ENCODE results near the gene INSC.

Gene INSC

DNA sequence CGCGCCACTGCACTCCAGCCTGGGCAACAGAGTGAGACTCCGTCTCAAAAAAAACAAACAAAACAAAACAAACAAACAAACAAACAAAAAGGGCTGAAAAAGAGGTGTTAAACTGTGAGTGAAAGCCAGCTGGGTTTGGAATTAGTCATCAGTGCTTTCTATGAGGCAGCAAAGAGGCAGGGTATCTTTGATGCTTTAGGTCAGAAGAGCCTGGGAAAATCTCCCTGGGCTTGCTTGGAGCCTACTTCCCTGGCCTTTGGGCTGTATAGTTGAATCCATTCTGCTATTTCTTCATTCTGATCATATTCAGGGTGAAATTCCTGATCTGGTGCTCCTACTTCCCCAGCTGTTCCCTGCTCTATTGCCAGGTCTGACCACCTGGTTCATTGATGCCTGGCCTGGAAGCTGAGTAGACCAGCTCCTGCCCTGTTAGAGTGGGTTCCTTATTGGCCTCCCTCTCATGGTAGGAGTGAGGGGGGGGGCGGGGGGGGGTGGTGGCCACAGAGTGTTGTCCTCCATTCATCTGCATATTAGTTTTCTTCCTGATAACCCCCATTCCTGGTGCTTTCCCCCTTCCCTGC, 65.6 kb downstream of the INSC start:
- in situ Hi-C loops (cut with MboI; ENCODE audit: low sequenced_read_pairs): no loop called here

DNA sequence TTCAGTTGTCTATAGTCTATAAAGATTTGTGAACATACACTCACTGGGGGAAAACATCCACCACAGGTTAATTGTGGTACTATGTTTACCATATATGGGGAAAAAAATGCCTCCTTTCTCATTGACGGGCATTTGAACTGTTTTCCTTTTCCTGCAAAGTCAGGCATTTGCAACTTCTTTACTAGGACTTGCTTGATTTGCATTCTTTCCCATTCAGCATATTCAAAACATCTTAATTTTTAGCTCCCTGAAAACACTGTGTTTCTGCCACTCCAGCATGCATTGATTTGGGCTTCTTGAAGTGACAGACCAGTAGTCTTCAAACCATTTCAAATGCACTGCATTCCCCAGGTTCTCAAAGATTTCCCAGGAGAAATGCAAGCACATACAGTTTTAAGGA, 67.6 kb downstream of the INSC start:
- in situ Hi-C loops (cut with MboI; ENCODE audit: low sequenced_read_pairs): no loop called here

DNA sequence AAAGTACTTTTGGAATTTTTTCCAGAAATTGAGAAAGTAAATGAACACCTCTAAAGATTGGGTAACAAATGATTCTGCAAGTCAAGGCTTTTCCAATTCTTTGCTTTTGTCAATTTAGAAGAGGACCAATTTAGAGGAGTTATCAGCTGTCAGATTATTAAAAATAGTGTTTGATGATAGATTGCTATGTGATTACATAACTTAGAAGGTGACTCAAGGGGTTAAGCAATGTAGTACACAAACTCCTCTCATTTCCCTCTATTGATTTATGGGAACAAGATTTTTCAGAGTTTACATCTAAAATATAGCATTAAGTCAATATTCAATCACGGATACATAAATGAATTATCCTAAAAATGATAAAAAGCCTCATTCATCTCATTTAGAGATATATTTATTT, 70.3 kb downstream of the INSC start:
- in situ Hi-C loops (cut with MboI; ENCODE audit: low sequenced_read_pairs): no loop called here

DNA sequence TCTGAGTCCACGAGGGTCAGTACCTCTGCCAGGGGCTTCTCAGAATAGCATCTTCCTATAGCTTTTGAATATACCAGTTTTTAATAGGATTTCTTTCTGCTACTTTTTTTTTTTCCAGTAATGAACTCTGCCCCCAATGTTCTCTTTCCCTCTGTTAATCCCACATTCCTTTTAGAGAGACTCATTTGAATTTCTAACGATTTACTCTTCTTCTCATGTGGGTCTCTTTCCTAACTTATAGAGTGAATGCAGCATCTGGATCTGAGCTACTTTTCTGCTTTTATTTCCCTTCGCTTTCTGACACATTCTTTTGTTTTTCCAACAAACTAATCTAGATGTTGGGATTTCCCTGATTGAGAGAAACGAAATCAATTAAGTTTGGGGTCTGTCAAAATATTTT, 71.4 kb downstream of the INSC start:
- in situ Hi-C loops (cut with MboI; ENCODE audit: low sequenced_read_pairs): no loop called here

DNA sequence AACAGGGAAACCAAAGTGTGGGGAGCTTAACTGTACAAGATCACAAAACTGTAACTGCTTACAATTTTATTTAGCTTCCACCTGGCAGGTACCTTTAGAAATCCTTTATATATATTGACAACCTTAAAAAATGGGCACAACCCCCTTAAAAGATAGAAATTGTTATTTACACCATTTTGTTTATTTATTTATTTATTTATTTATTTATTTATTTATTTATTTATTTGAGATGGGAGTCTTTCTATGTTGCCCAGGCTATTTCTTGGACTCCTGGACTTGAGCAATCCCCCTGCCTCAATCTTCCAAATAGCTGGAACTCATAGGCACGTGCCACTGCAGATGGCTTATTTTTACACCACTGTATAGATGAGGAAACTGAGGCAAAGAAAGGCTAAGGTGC, 74.5 kb downstream of the INSC start:
- in situ Hi-C loops (cut with MboI; ENCODE audit: low sequenced_read_pairs): no loop called here

DNA sequence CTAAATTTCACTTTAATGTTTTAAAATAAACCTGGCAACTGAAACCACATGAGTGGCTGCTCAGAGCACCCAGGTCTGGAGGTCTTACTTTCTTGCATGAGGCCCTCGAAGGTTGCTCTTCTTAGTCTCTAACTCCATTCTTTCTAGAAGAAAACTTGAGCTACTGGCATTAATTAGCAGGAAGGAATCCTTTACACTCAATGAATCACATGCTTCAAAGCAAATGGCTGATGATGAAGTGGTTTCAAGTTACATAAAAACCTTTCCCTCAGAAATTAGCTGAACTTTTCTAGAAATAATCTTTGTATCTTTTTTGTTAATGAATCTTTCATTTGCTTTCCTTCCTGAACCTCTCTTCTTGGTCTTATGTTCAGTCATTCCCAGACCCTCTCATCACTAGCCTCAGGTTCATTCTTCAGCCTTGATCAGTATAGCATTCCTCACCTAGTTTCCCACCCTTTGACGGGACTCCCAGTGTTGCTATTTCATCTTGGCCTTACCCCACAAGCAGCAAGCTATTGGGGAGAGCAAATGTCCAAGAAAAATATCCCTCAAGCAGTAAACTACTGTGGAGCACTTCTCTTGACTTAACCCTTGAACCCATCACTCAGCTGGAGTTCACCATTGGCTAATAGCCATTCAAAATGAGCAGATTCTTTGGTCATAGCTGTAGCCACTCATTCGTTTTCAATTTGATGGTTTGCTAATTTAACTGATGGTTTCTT, 75.1 kb downstream of the INSC start:
- in situ Hi-C loops (cut with MboI; ENCODE audit: low sequenced_read_pairs): no loop called here

DNA sequence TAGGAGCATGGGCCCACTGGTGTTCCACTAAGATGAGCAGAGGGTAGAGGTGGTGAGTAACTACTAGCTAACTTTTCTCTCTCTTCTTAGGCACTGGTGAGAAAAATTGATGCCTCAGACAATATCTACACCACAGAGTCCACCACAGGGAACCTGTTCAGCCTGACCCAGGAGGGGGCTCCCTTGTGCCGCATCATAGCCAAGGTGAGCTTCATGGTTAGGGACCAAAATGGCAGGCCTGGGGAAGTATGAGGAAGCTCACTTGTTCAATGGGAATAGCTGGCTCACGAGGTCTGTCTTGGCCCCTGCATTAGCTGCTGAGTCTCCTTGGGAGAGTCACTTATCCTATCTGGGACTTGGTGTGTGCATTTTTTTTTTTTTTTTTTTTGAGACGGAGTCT, 75.9 kb downstream of the INSC start:
- in situ Hi-C loops (cut with MboI; ENCODE audit: low sequenced_read_pairs): no loop called here

DNA sequence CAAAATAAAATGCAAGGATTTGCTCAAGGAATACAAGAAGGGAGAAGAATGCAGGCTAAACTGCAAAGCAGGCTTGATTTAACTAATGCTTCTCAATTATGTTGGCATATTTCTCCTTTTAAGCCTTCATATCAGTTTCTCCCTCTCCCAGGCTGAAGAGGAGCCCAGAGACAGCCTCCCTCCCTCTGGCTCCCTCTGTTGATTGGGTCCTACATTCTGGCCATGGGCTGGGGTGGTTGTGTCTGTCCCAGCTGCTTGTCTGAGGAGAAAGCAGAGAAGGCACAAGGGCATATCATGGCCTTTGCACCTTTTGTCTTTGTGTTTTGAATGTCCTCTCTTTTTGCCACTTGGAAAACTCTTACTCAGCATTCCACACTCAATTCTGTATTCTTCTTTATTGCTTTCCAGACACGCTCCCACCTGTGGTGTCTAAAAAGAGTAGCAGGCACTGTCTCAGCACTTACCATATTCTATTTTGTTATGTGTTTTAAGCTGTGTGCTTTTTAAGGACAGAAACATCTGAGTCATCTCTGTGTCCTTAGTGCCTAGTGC, 77.4 kb downstream of the INSC start:
- in situ Hi-C loops (cut with MboI; ENCODE audit: low sequenced_read_pairs): no loop called here

DNA sequence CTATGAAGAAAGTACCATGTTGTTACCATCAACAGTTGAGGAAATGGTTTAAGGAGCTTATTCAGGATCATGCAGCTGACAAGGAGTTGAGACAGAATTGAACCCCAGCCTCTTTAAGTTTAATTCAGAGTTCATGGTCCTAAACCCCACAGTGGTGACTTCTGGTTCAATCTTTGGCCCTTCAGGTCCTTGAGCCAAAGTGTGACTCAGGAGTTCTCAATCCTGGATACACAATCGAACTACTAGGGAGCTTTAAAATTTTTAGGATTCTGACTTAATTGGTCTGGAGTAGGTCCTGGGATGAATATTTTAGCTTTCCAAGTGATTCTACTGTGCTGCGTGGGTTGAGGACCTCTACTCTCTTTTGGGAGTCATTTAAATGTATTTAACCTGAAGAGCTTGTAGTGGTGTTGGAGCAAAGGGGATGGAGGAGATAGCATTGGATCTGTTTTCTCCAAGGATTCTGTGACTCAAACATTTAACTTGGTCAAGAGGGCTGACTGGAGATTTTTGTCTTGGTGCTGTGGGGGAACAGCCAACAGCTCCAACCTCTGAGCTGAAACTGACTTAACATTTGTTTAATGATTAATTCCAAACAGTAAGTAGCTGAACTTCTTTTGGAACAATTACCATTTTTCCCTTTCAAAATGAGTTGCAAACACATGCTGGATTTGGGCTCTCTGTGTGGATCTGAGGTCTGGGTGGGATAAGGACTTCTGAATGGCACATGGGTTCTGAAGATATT, 80.1 kb downstream of the INSC start:
- in situ Hi-C loops (cut with MboI; ENCODE audit: low sequenced_read_pairs): no loop called here

DNA sequence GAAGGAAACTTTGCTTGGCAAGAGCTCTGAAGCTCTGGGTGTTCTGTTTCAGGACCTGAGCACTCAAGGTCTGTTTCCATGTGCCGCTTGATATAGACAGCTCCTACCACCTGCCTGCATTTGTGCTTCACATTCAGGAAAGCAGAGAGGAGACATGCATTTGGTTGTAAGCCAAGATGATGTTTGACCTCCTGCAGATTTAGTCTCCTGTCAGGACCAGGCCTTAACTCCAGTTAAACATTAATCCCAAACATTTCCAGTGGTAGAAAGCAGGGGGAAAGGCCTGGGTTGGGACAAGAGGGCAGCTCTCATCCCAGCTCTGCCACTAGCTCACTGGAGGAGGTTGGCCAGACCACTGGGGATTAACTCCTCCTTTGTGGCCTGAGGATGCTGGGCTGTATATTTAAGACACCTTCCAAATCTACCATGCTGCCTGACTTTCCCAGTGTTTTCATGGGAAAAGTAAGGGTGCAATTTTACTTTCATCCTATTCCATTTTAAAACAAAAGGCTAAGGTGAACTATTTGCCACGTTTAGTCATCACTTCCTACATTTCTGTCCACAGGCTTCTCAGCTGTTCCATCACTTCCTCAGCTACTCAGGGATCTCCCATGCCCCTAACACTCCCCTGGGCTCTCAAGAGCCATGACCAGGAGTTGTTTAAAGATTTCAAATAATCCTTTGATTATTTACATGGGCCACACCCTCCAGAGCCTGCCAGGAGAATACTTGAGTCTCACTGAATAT, 80.9 kb downstream of the INSC start:
- in situ Hi-C loops (cut with MboI; ENCODE audit: low sequenced_read_pairs): no loop called here

DNA sequence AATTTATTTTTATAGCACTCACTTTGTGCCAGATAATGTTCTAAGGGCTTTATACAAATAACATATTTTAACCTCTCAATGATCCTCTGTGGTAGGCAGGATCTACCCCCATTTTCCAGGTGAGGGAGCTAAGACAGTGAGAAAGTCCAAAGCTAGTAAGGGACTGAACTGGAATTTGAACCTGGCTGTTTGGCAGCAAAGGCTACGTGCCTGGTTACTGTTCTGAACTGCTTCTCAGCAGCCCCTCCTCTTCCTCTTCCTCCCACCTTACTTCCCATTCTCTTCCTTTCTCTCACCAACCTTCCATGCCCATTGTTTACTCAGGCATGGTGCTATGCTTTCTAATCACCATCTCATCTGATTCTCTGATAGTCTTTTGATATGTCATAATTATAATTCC, 82.0 kb downstream of the INSC start:
- in situ Hi-C loops (cut with MboI; ENCODE audit: low sequenced_read_pairs): no loop called here

DNA sequence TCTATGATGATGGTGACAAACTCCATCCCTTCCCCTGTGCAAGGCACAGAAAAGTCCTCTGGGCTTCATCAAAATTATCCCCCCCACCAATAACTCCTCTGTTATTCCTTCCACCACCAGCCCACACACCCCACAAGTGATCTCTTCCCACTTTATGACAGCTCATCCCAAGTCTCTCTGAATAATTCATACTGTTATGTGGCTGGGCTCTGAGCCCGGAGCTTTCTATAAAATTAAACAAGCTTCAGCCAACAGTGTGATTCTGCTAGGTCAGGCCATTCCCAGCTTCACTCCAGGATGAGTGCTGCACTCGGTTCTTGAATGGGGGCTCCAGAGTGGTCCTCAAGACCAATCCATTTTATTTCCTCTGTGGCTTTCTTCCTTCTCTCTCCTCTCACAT, 83.0 kb downstream of the INSC start:
- in situ Hi-C loops (cut with MboI; ENCODE audit: low sequenced_read_pairs): no loop called here

DNA sequence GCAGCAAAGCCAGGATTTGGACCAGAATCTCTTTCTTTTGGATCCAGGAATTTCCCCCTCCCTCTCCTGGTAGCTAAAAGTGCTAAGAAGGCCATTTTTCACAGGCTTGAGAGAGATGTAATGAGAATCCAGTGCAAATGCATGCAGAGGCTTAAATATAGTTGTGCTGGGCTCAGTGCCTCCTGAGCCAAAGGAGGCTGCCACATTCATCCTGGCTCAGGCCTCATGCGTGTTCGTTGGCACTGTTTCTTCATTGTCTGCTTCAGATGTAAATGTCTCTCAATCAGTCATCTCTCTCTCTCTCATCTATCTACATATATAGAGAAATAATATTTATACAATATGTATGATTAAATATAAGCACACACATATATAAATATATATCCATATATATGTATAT, 83.6 kb downstream of the INSC start:
- in situ Hi-C loops (cut with MboI; ENCODE audit: low sequenced_read_pairs): no loop called here

DNA sequence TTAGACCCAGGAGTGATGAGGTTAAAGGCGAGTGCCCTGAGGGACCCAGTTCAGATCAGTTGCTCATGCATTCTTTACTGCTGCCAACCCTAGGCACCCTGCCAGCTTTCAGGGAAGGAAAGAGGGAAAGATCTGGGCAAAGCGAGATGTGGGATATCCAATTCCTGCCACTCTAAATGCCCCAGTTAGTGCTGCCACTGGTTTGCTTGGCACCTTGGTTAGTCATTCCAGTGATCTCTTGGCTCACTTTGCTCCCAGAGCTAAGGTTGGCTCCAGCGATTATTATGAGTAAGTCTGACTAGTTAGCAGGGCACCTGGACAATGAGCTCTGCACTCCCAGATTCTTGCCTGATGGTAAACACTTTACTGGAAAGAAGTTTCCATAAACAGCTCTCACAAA, 85.0 kb downstream of the INSC start:
- in situ Hi-C loops (cut with MboI; ENCODE audit: low sequenced_read_pairs): no loop called here

DNA sequence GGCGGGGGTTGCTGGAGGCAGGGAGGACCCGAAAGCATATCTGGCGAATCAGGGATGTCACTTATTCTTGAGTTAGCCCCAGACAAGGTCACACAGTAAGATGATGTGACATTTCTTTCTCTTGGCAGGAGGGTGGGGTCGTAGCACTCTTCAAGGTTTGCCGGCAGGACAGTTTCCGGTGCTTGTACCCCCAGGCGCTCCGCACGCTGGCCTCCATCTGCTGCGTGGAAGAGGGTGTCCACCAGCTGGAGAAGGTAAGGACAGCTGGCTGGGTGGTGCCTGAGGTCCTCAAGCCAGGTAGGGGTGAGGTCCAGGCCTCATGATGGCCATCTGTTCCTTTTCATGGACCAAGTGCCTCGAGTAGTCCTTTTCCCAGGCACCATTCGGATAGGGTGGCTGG, 86.0 kb downstream of the INSC start:
- in situ Hi-C loops (cut with MboI; ENCODE audit: low sequenced_read_pairs): no loop called here

DNA sequence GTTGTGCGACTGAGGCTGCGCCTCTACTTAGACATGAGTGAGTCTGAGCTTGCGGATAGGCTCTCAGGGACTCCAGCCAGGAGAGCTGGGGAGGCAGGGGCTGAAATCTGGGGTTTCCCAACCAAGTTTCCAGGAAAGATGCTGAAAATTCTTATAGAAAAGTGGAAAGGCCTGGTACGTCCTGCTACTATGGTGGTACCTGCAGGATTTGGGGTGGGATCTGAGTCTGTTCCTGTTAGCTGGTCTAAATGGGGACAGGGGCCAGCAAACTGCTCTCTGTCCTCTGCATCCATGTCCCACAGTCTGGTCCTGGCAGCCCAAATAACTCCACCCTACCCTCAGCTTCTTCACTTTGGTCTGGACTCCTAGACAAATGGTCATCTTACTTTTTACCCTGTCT, 86.9 kb downstream of the INSC start:
- in situ Hi-C loops (cut with MboI; ENCODE audit: low sequenced_read_pairs): no loop called here

DNA sequence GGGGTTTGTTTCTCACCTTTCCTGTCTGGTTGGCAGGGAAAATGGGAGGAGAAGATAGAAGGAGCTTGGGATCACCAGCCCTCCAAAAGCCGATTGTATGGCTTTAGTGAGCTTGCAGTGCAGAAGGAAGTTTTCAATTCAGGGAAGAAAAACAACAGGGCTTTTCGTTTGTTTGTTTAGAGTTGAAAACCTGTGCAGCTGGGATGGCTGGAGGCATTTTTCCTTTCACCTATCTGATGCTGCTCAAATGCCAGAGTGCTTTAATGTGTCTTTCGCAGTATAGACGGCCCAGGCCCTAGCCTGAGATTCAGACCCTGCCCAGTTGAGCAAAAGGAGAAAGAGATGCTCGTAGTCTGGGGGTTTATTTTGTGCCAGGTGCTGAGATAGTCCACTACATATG, 87.9 kb downstream of the INSC start:
- in situ Hi-C loops (cut with MboI; ENCODE audit: low sequenced_read_pairs): no loop called here

DNA sequence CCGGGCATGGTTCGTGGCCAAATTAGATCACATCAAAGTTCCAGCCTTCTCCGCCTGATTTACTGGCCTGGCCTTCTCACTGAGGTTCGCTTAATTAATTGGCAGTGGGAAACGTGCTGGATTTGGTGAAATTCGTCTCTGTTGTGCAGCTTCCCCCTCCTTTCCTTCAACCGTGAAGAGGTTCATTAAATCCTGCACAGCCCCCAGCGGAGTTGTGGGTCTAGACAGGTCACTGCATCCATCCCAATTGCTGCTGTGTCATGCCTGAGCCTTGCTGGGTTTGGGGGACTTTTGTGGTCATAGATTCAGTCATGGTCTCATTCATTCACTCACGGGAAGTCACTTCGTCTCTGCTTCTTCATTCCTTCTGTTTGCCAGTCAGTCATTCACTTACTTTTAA, 90.0 kb downstream of the INSC start:
- in situ Hi-C loops (cut with MboI; ENCODE audit: low sequenced_read_pairs): no loop called here

DNA sequence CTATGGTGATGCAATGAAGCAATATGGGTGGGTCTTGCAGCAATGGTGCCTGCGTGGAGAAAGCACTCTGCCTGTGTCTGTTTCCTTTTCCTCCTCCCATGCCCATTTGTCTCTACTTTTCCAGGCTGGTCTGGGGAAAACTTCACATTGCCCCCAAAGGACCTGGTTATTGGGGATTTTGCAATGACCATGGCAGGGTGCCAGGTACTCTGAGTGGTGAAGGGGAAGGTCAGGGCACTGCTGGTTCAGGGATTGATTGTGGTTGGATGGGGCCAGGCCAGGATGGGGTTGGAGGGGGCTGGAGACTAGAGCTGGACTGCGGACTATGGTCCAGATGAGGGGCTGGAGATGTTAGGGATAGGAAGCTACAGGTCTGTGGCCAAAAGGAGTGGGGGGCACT, 92.1 kb downstream of the INSC start:
- in situ Hi-C loops (cut with MboI; ENCODE audit: low sequenced_read_pairs): no loop called here

DNA sequence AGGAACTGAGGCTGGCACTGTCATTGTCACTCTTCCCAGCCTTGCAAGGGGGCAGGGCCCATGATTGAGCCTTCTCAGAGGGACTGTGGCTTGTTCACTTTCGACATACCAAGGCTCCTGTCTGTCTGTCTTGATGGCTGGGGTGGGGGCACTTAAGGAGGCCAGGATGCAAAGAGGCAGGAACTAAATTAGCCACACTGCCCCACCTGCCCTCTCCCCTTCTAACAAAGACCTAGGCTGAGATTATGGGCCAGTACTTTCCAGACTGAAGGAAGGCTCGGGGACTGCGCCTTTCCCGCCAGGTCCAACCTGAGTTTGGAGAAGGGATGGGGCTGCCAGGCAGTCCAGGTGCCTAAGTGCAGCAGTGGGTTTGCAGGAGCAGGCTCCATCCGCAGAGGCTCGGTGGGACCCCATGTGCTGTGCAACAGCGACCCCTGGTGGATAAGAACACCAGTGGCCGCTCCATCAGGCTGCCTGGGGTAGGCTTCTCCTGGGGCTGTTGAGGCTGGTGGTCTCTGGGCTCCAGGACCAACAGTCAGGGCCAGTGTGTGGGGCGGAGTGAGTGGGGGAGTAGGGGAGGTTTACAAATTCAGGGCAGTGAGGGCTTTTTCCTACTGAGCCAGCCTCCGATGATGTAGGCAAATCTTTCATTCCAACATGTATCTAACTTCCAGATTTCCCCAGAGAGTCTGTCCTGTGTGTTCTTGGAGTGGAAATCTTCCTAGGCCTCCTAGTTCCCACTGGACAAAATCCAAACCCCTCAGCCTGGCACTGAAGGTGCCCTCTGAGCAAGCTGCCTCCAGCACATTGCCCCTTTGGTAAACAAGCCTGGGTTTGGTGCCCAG, 93.9 kb downstream of the INSC start:
- in situ Hi-C loops (cut with MboI; ENCODE audit: low sequenced_read_pairs): no loop called here

DNA sequence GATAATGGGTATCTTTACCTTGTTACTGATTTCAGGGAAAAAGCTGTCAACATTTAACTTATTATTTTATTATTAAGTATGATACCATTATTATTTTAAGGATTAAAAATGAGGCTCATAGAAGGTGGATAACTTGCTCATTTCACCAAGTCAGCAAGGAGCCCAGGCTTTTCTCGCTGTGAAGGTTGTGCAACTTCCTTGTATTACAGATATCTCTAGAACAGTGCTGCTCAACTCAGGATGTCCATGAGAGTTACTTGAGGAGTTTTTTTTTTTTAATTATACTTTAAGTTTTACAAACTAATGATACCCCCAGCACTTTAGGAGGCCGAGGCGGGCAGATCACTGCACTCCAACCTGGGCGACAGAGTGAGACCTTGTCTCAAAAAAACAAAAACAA, 98.2 kb downstream of the INSC start:
- in situ Hi-C loops (cut with MboI; ENCODE audit: low sequenced_read_pairs): no loop called here
